PC-9 (cell line): Measurements from ENCODE around the gene SLC44A5. TPM values are rescaled to one million over a fixed set of nuclear protein-coding genes. Genes with fewer than 3 reads are reported as not detected.

ENCODE experiments used
- BruUV-seq: library from RNA; stranded (reverse); fragments of 400-500 nt; replicated peaks from 2 replicates; lab custom pipeline; 2021; lab: Mats Ljungman, UMichigan
- CTCF ChIA-PET: fragments of 300-600 bp; sonication (Branson Sonifier 250); formaldehyde crosslinking; loops from one replicate; lab custom pipeline; 2022; ENCODE audit warnings: antibody characterized with exemption; lab: Charles Lee
- POLR2A ChIA-PET: fragments of 300-600 bp; sonication (Branson Sonifier 250); formaldehyde crosslinking; loops from one replicate; lab custom pipeline; 2022; ENCODE audit warnings: antibody characterized with exemption; ENCODE audit not compliant: unreplicated experiment; lab: Charles Lee
- DNase-seq, 2 experiments: peaks; one replicate each; pipeline versions ENCODE4 v3.0.0 to v3.0.0-alpha.2; 2015 to 2022; ENCODE audit warnings: mixed read lengths in 1 of 2
- H2AFZ ChIP-seq: fragments of 200-600 bp; sonication (generic); 2 replicates; pipeline ENCODE4 v1.8.1; 2017; ENCODE audit warnings: antibody characterized with exemption
- H3F3A ChIP-seq: fragments of 200-600 bp; sonication (generic); 2 replicates; pipeline ENCODE4 v1.8.1; 2017; ENCODE audit warnings: antibody characterized with exemption, mild to moderate bottlenecking, low read depth; ENCODE audit not compliant: insufficient read depth
- H3K27ac ChIP-seq: fragments of 200-600 bp; sonication (generic); 2 replicates; pipeline ENCODE4 v1.6.1; 2016; ENCODE audit warnings: mixed run types
- H3K27me3 ChIP-seq: fragments of 200-600 bp; sonication (generic); 2 replicates; pipeline ENCODE4 v1.6.1; 2016; ENCODE audit warnings: low read depth, mixed run types; ENCODE audit not compliant: insufficient read depth
- H3K36me3 ChIP-seq: fragments of 200-600 bp; sonication (generic); 2 replicates; pipeline ENCODE4 v1.6.1; 2016; ENCODE audit warnings: low read depth, mixed run types
- H3K4me1 ChIP-seq: fragments of 200-600 bp; sonication (generic); replicated peaks from 2 replicates; pipeline ENCODE4 v1.6.1; 2016; ENCODE audit warnings: mixed run types; ENCODE audit not compliant: insufficient read depth
- H3K4me2 ChIP-seq: fragments of 200-600 bp; sonication (generic); 2 replicates; pipeline ENCODE4 v1.6.1; 2017; ENCODE audit warnings: mixed run types
- H3K4me3 ChIP-seq: fragments of 200-600 bp; sonication (generic); 2 replicates; pipeline ENCODE4 v1.6.1; 2016; ENCODE audit warnings: mixed run types
- H3K79me2 ChIP-seq: fragments of 200-600 bp; sonication (generic); 2 replicates; pipeline ENCODE4 v1.6.1; 2017; ENCODE audit warnings: low read depth, mixed run types
- H3K9me2 ChIP-seq: fragments of 200-600 bp; sonication (generic); 2 replicates; pipeline ENCODE4 v1.8.1; 2017; ENCODE audit warnings: mild to moderate bottlenecking; ENCODE audit not compliant: insufficient read depth
- H3K9me3 ChIP-seq: fragments of 200-600 bp; sonication (generic); 2 replicates; pipeline ENCODE4 v1.8.1; 2016; ENCODE audit warnings: low read depth; ENCODE audit not compliant: insufficient read depth
- H4K20me1 ChIP-seq: fragments of 200-600 bp; sonication (generic); 2 replicates; pipeline ENCODE4 v1.8.1; 2017; ENCODE audit not compliant: insufficient read depth
- CTCF ChIP-seq: fragments of 200-600 bp; sonication (generic); conservative IDR thresholded peaks from 2 replicates; pipeline ENCODE4 v1.6.1; 2017; ENCODE audit warnings: mixed run types, antibody characterized with exemption, mild to moderate bottlenecking, moderate library complexity
- EZH2 ChIP-seq: fragments of 200-600 bp; sonication (generic); IDR thresholded peaks from 2 replicates; pipeline ENCODE4 v1.8.0; 2017; ENCODE audit warnings: antibody characterized with exemption, low read depth
- intact Hi-C: fragments of 100-400 bp; cut with micrococcal nuclease; formaldehyde crosslinking; loops from one replicate; pipeline ENCODE4 v1.10.0; 2022; ENCODE audit not compliant: unreplicated experiment
- total RNA-seq: library from RNA; stranded (reverse); gene quantifications from 2 replicates; pipeline ENCODE4 v1.2.3, GENCODE V29; 2021

Gene SLC44A5
- total RNA-seq, 1 experiment from 2014 or later: 0.09 TPM

- Histone ChIP-seq H3K4me3 (no peak overlapping the region), H3K9me2 (no peaks in the 10 kb centered on the region), H3K4me1 (no peaks in the 10 kb centered on the region), H4K20me1 (no peaks in the 10 kb centered on the region), H3F3A (no peaks in the 10 kb centered on the region), H3K4me2 (no peak overlapping the region), H3K9me3 (no peaks in the 10 kb centered on the region), H3K79me2 (no peaks in the 10 kb centered on the region), H2AFZ (no peak overlapping the region), H3K36me3 (no peaks in the 10 kb centered on the region), H3K27ac (no peak overlapping the region), H3K27me3 (no peaks in the 10 kb centered on the region)
- intact Hi-C loops: no loop called here
- TF ChIP-seq CTCF: no peak
- TF ChIP-seq EZH2: no peak
- ChIA-PET CTCF (no interaction called here), POLR2A (no interaction called here)
- BruUV-seq: no TSS peak
- DNase-seq: no peak
These were observed 139.7 kb downstream of the SLC44A5 start for GRCh38 chr1:75471252-75471651.

DNA sequence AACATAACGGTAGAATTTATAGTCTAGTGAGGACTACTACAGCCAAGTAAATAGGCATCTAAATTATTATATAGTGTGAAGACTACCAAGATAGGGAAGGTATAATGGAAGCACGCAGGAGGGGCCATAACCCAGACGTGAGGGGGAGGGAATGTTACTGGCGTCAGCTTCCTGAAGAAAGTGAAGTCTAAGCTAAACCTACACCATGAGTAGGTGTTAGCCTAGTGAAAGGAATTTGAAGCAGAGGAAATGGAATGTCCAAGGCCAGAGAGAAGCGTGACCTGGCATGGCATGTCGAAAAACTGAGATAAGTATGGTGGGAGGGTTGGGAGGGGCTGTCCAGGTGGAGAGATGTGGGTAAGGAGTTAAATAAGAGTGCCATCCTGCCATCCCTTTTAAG, 140.5 kb downstream of the SLC44A5 start:
- Histone ChIP-seq H4K20me1 (no peaks in the 10 kb centered on the region), H3K9me2 (no peaks in the 10 kb centered on the region), H3K27ac (no peak overlapping the region), H3K79me2 (no peaks in the 10 kb centered on the region), H2AFZ (no peak overlapping the region), H3K4me2 (no peak overlapping the region), H3K4me1 (no peaks in the 10 kb centered on the region), H3F3A (no peaks in the 10 kb centered on the region), H3K4me3 (no peak overlapping the region), H3K27me3 (no peaks in the 10 kb centered on the region), H3K9me3 (no peaks in the 10 kb centered on the region), H3K36me3 (no peaks in the 10 kb centered on the region)
- no peak for DNase-seq
- BruUV-seq: no TSS peak
- ChIA-PET CTCF (no interaction called here), POLR2A (interaction anchor here (0.5 kb wide), 1 partner anchor 395 kb away, joined by 7 read pairs; no protein-coding TSS in a partner anchor)
- intact Hi-C loops: no loop called here
- TF ChIP-seq EZH2 (no peak), CTCF (no peak)

- no peak overlapping the region for H3K4me3 ChIP-seq
- intact Hi-C loops: no loop called here
- no peak overlapping the region for H3K4me2 ChIP-seq
- no peak overlapping the region for H3K27ac ChIP-seq
- no peak overlapping the region for H2AFZ ChIP-seq
- no peaks in the 10 kb centered on the region for H4K20me1 ChIP-seq
- no peaks in the 10 kb centered on the region for H3K36me3 ChIP-seq
- TF ChIP-seq CTCF: no peak
- TF ChIP-seq EZH2: no peak
- CTCF ChIA-PET: no interaction called here
- H3K4me1 ChIP-seq: no peaks in the 10 kb centered on the region
- POLR2A ChIA-PET: interaction anchor here (0.5 kb wide), 1 partner anchor 395 kb away, joined by 7 read pairs; no protein-coding TSS in a partner anchor
- no peak for DNase-seq
- H3K9me2 ChIP-seq: 0 out of 2 replicates have a peak, but pooled peaks cover 3% of the 10 kb centered on the region
- no peaks in the 10 kb centered on the region for H3K79me2 ChIP-seq
- H3K27me3 ChIP-seq: no peaks in the 10 kb centered on the region
- H3F3A ChIP-seq: no peaks in the 10 kb centered on the region
- no peaks in the 10 kb centered on the region for H3K9me3 ChIP-seq
- no TSS peak for BruUV-seq
These were observed 141.2 kb downstream of the SLC44A5 start for GRCh38 chr1:75469586-75470173.
